HEK293T (cell line): ENCODE results near the gene ATP1A4.

Experiments
- ARNT ChIP-seq: fragments of 450-650 bp; IDR thresholded peaks from 2 replicates; pipeline ENCODE4 v1.6.1; 2017; ENCODE audit warnings: mild to moderate bottlenecking
- BHLHE40 ChIP-seq: fragments of 450-650 bp; IDR thresholded peaks from 2 replicates; pipeline ENCODE4 v1.6.1; 2016; ENCODE audit warnings: mild to moderate bottlenecking, moderate library complexity, borderline replicate concordance
- CTBP1 ChIP-seq: fragments of 450-650 bp; IDR thresholded peaks from 2 replicates; pipeline ENCODE4 v1.6.1; 2016; ENCODE audit warnings: borderline replicate concordance
- ELF4 ChIP-seq: fragments of 450-650 bp; IDR thresholded peaks from 2 replicates; pipeline ENCODE4 v1.6.1; 2017; ENCODE audit warnings: antibody characterized with exemption
- FOXM1 ChIP-seq: fragments of 450-650 bp; IDR thresholded peaks from 2 replicates; pipeline ENCODE4 v1.6.1; 2017; ENCODE audit warnings: mild to moderate bottlenecking, borderline replicate concordance
- LEF1 ChIP-seq: fragments of 450-650 bp; IDR thresholded peaks from 2 replicates; pipeline ENCODE4 v1.6.1; 2017; ENCODE audit warnings: mild to moderate bottlenecking, borderline replicate concordance
- NFRKB ChIP-seq: fragments of 450-650 bp; IDR thresholded peaks from 2 replicates; pipeline ENCODE4 v1.6.1; 2016; ENCODE audit warnings: mild to moderate bottlenecking, moderate library complexity
- SP1 ChIP-seq: fragments of 450-650 bp; IDR thresholded peaks from 2 replicates; pipeline ENCODE4 v1.6.1; 2017
- TF ChIP-seq, protein P1 (sequence below): fragments of 450-650 bp; IDR thresholded peaks from 2 replicates; pipeline ENCODE4 v1.6.1; 2016

DNA sequence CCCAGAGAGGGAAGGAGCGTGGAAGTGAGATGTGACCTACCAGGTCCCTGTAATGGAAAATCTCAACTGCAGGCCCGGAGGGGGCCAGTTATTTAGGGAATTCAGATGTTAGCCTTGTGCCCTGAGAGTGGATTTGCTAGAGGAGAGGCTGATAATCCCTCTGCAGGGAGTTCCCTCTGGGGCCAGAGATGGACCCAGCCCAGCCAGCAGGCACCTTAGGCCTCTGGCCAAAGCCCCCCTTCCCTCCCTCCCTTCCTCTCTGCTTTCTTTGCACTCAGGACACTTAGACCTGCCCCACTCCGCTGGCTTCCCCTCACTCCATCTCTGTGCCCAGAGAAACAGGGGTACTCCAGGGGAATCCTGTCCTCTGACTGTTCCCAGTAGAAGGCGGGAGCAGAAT is 37.3 kb upstream of the ATP1A4 start:
- no peak for TF ChIP-seq FOXM1
- no peak for TF ChIP-seq NFRKB
- TF ChIP-seq BHLHE40, result no peak
- no peak for TF ChIP-seq LEF1
- TF ChIP-seq ARNT, result no peak
- no peak for TF ChIP-seq ELF4
- TF ChIP-seq, protein P1, sequence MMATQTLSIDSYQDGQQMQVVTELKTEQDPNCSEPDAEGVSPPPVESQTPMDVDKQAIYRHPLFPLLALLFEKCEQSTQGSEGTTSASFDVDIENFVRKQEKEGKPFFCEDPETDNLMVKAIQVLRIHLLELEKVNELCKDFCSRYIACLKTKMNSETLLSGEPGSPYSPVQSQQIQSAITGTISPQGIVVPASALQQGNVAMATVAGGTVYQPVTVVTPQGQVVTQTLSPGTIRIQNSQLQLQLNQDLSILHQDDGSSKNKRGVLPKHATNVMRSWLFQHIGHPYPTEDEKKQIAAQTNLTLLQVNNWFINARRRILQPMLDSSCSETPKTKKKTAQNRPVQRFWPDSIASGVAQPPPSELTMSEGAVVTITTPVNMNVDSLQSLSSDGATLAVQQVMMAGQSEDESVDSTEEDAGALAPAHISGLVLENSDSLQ, result no peak
- no peak for TF ChIP-seq SP1
- TF ChIP-seq CTBP1, result no peak
